RWPE1 (cell line): Measurements from ENCODE around the gene ST3GAL3.

Experiments
- CTCF ChIA-PET: fragments of 350-600 bp; sonication (Branson Sonifier 250); formaldehyde crosslinking; extraction: SDS; loops from one replicate; lab custom pipeline; 2021; lab: Yijun Ruan, JAX
- POLR2A ChIA-PET: fragments of 400-600 bp; formaldehyde crosslinking; extraction: SDS; loops from one replicate; lab custom pipeline; 2020; ENCODE audit warnings: antibody characterized with exemption; ENCODE audit not compliant: low non-redundant PET; lab: Yijun Ruan, JAX
- DNase-seq: peaks from one replicate; pipeline ENCODE4 v3.0.0; 2012; ENCODE audit warnings: low spot score
- H3K27ac ChIP-seq: fragments of 450-650 bp; 2 replicates; pipeline ENCODE4 v1.5.1; 2017
- CTCF ChIP-seq: fragments of 450-650 bp; conservative IDR thresholded peaks from 2 replicates; pipeline ENCODE4 v1.5.1; 2017; ENCODE audit warnings: low read depth, mild to moderate bottlenecking

Gene ST3GAL3

DNA sequence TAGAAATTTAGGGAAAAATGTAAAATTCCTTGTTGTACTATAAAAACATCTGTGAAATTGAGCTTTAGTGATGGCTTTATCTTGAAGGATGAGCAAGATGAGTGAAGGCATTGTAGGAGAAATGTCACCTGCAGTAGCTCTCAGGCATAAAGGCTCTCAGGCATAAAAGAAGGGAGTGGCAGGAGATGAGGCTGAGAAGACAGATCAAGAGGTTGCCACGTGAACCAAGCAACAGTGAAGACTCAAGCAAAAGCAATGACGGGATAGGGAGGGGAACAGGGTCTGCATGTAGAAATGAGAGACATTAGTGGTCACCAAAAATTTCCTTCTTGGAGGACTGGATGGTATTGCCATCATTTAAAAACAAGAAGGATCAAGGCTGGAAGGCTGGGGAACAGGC lies 98.8 kb downstream of the ST3GAL3 start:
- H3K27ac ChIP-seq, result no peak overlapping the region
- TF ChIP-seq CTCF, result no peak
- ChIA-PET CTCF (no interaction called here), POLR2A (no interaction called here)
- DNase-seq, result no peak

DNA sequence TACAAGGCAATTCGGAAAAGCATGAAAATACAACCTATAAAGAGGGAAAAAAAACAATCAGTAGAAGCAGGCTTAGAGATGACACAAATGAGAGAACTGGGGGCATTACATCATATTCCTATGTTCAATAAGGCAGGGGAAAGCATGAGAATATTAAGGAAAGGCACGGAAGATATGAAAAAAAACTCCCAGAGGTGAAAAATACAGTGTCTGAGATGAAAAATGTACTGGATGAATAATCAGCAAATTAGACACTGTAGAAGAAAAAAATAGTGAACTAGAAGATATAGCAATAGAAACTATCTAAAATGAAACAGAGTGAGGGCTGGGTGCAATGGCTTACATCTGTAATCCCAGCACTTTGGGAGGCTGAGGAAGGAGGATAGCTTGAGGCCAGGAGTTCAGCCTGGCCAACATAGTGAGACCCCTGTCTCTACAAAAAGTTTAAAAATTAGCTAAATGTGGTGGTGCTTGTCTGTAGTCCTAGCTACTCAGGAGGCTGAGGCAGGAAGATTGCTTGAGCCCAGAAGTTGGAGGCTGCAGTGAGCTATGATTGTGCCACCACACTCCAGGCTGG lies 101.8 kb downstream of the ST3GAL3 start:
- no peak for TF ChIP-seq CTCF
- POLR2A ChIA-PET, result no interaction called here
- H3K27ac ChIP-seq, result no peak overlapping the region
- CTCF ChIA-PET, result interaction anchor here (1.0 kb wide), 1 partner anchor 40 kb away, joined by 4 read pairs; no protein-coding TSS in a partner anchor
- no peak for DNase-seq

GRCh38 chr1:43812579-43812978 lies 105.2 kb downstream of the ST3GAL3 start:
- CTCF ChIA-PET, result interaction anchor here (0.7 to 0.9 kb wide), 2 partner anchors 13 to 1125 kb away, joined by 3 read pairs; no protein-coding TSS in a partner anchor
- DNase-seq, result no peak
- H3K27ac ChIP-seq, result no peak overlapping the region
- POLR2A ChIA-PET, result no interaction called here
- TF ChIP-seq CTCF, result no peak

DNA sequence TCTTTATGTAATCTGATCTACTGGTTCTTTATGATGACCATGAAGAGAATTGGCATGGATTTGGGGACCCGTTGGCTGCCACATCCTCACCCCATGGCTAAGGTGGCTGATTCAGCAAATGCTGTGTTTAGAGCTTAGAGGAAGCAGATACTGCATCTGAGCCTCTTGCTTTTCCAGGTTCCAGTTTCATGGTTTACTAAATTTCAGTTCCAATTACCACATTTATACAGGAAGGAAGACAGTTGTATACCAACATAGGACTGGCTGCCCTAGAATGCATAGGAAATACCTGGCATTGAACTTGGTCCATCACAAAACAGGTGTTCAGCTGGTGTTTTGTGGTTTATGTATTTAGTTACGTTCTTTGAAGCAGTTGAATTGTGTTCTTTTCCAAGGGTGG lies 107.1 kb downstream of the ST3GAL3 start:
- no peak for DNase-seq
- ChIA-PET CTCF (interaction anchor here (0.6 kb wide), 1 partner anchor 1330 kb away, joined by 5 read pairs; no protein-coding TSS in a partner anchor), POLR2A (no interaction called here)
- H3K27ac ChIP-seq, result no peak overlapping the region
- TF ChIP-seq CTCF, result no peak

GRCh38 chr1:43817304-43817939 lies 110.1 kb downstream of the ST3GAL3 start:
- no peak overlapping the region for H3K27ac ChIP-seq
- no peak for DNase-seq
- no peak for TF ChIP-seq CTCF
- ChIA-PET POLR2A (no interaction called here), CTCF (interaction anchor here (0.6 kb wide), 1 partner anchor 12 kb away, joined by 3 read pairs; no protein-coding TSS in a partner anchor)

DNA sequence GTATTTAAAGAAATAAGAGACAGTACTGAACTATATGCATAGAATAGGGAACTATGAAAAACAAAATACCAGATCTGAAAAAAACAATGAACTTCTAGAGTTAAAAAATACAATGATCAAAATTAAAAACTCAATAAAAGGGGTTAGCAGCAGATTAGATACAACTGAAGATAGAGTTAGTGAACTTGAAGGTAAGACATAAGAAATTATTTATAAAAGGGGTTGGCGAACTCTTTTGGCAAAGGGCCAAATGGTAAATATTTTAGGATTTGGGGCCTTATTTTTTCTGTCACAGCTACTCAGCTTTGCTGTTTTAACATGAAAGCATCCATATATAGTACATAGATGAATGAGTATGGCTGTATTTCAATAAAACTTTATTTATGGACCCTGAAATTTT lies 111.4 kb downstream of the ST3GAL3 start:
- CTCF ChIA-PET, result interaction anchor here (0.6 to 0.8 kb wide), 3 partner anchors 22 to 116 kb away, joined by 3 to 9 read pairs (median 3); no protein-coding TSS in a partner anchor
- DNase-seq, result no peak
- H3K27ac ChIP-seq, result no peak overlapping the region
- POLR2A ChIA-PET, result no interaction called here
- TF ChIP-seq CTCF, result no peak
